Esophagus muscularis mucosa (tissue), 4 donors: ENCODE data around the gene RSRC2. TPM values are rescaled to one million over a fixed set of nuclear protein-coding genes. Genes with fewer than 3 reads are reported as not detected.
A peak's percentile ranks its signal among the peaks of the same experiment; 100 is the strongest.

Source experiments
- DNase-seq: peaks from one replicate; pipeline ENCODE4 v3.0.0-alpha.2; 2017; ENCODE audit errors: extremely low spot score
- H3K27ac ChIP-seq, 4 donors: fragments of 200-600 bp; sonication (generic); replicated peaks in 1 of 4; 1 replicate in 3 of 4; 2 replicates in 1 of 4; pipeline ENCODE4 v1.5.1; 2016 to 2019; ENCODE audit warnings: mild to moderate bottlenecking in 1 of 4
- H3K27me3 ChIP-seq, 4 donors: fragments of 200-600 bp; sonication (generic); one replicate each; pipeline versions ENCODE4 v1.5.1 to v1.6.0; 2016 to 2019
- H3K36me3 ChIP-seq, 4 donors: fragments of 200-600 bp; sonication (generic); one replicate each; pipeline ENCODE4 v1.5.1; 2016 to 2019
- H3K4me1 ChIP-seq, 4 donors: fragments of 200-600 bp; sonication (generic); one replicate each; pipeline ENCODE4 v1.5.1; 2016 to 2019
- H3K4me3 ChIP-seq, 4 donors: fragments of 200-600 bp; sonication (generic); 1 replicate in 2 of 4; 2 replicates in 2 of 4; pipeline ENCODE4 v1.5.1; 2016 to 2019; ENCODE audit warnings: mild to moderate bottlenecking in 4 of 4, moderate library complexity in 1 of 4
- H3K9me3 ChIP-seq, 4 donors: fragments of 200-600 bp; sonication (generic); 1 replicate in 3 of 4; 2 replicates in 1 of 4; pipeline ENCODE4 v1.5.1; 2016 to 2019
- CTCF ChIP-seq, 3 experiments: fragments of 200-600 bp in 2 of 3; fragments of 450-650 bp in 1 of 3; sonication (generic) in 2 of 3; IDR thresholded peaks; one replicate each; pipeline ENCODE4 v1.5.1; 2017 to 2019; ENCODE audit warnings: antibody characterized with exemption in 3 of 3, mild to moderate bottlenecking in 2 of 3, moderate library complexity in 1 of 3
- EP300 ChIP-seq: sonication (generic); formaldehyde crosslinking; IDR thresholded peaks from one replicate; pipeline ENCODE4 v1.6.1; 2017; ENCODE audit warnings: antibody characterized with exemption
- POLR2A ChIP-seq: fragments of 450-650 bp; IDR thresholded peaks from one replicate; pipeline ENCODE4 v1.6.1; 2017; ENCODE audit warnings: antibody characterized with exemption, moderate library complexity, mild to moderate bottlenecking, low read depth
- POLR2AphosphoS5 ChIP-seq, 2 donors: sonication (generic); formaldehyde crosslinking; IDR thresholded peaks; one replicate each; pipeline ENCODE4 v1.6.1; 2017; ENCODE audit warnings: antibody characterized with exemption in 2 of 2
- whole genome bisulfite sequencing: methylation state at CpG from one replicate; pipeline ENCODE4 v1.1.5; 2018; 5-methylcytosine and 5-hydroxymethylcytosine counted together
- intact Hi-C: fragments of 100-400 bp; cut with DNase I; formaldehyde crosslinking; loops from one replicate; pipeline ENCODE4 v1.15.1; 2023
- total RNA-seq, 4 donors: library from RNA; depleted of rRNA; stranded (reverse); fragments of >200 nt; gene quantifications; one replicate each; pipeline versions ENCODE4 v1.1.0 to v1.2.1, GENCODE V29; 2016

The RSRC2 gene
- total RNA-seq, 4 donors from 2014 or later: 46.5 to 68.9 (median 48.6) TPM

GRCh38 chr12:122481861-122482260, 44.9 kb downstream of the RSRC2 start:
- Histone ChIP-seq H3K4me3 (no peak overlapping the region), H3K27me3 (no peaks in the 10 kb centered on the region), H3K4me1 (no peaks in the 10 kb centered on the region), H3K27ac (no peak overlapping the region), H3K36me3 (peaks cover 41 to 98% (median 92%) of the 10 kb centered on the region in 4 donors), H3K9me3 (no peaks in the 10 kb centered on the region)
- intact Hi-C loops: no loop called here
- WGBS: 93% methylated on average over 6 of the region's 6 CpGs
- TF ChIP-seq CTCF (IDR thresholded peaks at IDR 0.05): no peak
- no peak for DNase-seq

- TF ChIP-seq EP300: no peak
- TF ChIP-seq POLR2AphosphoS5 (IDR thresholded peaks at IDR 0.05): no peak
- TF ChIP-seq POLR2A: no peak
- no peak for TF ChIP-seq CTCF (IDR thresholded peaks at IDR 0.05)
- DNase-seq: no peak
- Histone ChIP-seq H3K36me3 (peaks cover 46 to 98% (median 92%) of the 10 kb centered on the region in 4 donors), H3K27me3 (no peaks in the 10 kb centered on the region), H3K9me3 (no peaks in the 10 kb centered on the region), H3K4me3 (no peak overlapping the region), H3K27ac (no peak overlapping the region), H3K4me1 (no peaks in the 10 kb centered on the region)
- intact Hi-C loops: no loop called here
- 98% methylated on average over 8 of the region's 8 CpGs for WGBS
Observed at GRCh38 chr12:122480753-122481152, 46.0 kb downstream of the RSRC2 start.

GRCh38 chr12:122474324-122474716, 52.4 kb downstream of the RSRC2 start:
- Histone ChIP-seq H3K4me1 (peaks cover 6 to 16% (median 14%) of the 10 kb centered on the region in 4 donors), H3K27me3 (no peaks in the 10 kb centered on the region), H3K9me3 (no peaks in the 10 kb centered on the region), H3K4me3 (no peak overlapping the region), H3K27ac (no peak overlapping the region), H3K36me3 (peaks cover 50 to 72% (median 69%) of the 10 kb centered on the region in 4 donors)
- TF ChIP-seq CTCF (IDR thresholded peaks at IDR 0.05) (no peak), EP300 (no peak), POLR2AphosphoS5 (IDR thresholded peaks at IDR 0.05) (no peak), POLR2A (no peak)
- intact Hi-C loops: loop anchor here (5.0 kb wide), 1 partner anchor 127 kb away; no protein-coding TSS in a partner anchor
- 84% methylated on average over 2 of the region's 2 CpGs for WGBS
- DNase-seq: no peak

GRCh38 chr12:122473543-122474323, 53.0 kb downstream of the RSRC2 start:
- Histone ChIP-seq H3K9me3 (no peaks in the 10 kb centered on the region), H3K27me3 (no peaks in the 10 kb centered on the region), H3K27ac (peak overlapping the region in 1 of 4 donors; percentile 5), H3K4me1 (peaks cover 6 to 16% (median 14%) of the 10 kb centered on the region in 4 donors), H3K36me3 (peaks cover 45 to 66% (median 63%) of the 10 kb centered on the region in 4 donors), H3K4me3 (no peak overlapping the region)
- intact Hi-C loops: loop anchor here (2.0 to 5.0 kb wide), 2 partner anchors 75 to 126 kb away; no protein-coding TSS in a partner anchor
- 81% methylated on average over 19 of the region's 19 CpGs for WGBS
- no peak for TF ChIP-seq EP300
- no peak for TF ChIP-seq CTCF (IDR thresholded peaks at IDR 0.05)
- TF ChIP-seq POLR2A: no peak
- TF ChIP-seq POLR2AphosphoS5 (IDR thresholded peaks at IDR 0.05): no peak
- DNase-seq: no peak
